HepG2 (cell line): ENCODE measurements around the gene EEFSEC.

Source experiments
- NRL ChIP-seq: sonication (generic); formaldehyde crosslinking; IDR thresholded peaks from 2 replicates; pipeline ENCODE4 v1.5.0; 2020; ENCODE audit warnings: missing genetic modification reagents, mild to moderate bottlenecking, moderate library complexity, borderline replicate concordance
- TCF12 ChIP-seq, 2 experiments: fragments of 450-650 bp in 1 of 2; sonication (generic) in 1 of 2; formaldehyde crosslinking in 1 of 2; IDR thresholded peaks; 2 replicates each; pipeline versions ENCODE4 v1.6.1 to v1.8.0; 2017 to 2022; ENCODE audit warnings: antibody characterized with exemption in 1 of 2, mild to moderate bottlenecking in 1 of 2, missing genetic modification reagents in 1 of 2, moderate library complexity in 1 of 2

DNA sequence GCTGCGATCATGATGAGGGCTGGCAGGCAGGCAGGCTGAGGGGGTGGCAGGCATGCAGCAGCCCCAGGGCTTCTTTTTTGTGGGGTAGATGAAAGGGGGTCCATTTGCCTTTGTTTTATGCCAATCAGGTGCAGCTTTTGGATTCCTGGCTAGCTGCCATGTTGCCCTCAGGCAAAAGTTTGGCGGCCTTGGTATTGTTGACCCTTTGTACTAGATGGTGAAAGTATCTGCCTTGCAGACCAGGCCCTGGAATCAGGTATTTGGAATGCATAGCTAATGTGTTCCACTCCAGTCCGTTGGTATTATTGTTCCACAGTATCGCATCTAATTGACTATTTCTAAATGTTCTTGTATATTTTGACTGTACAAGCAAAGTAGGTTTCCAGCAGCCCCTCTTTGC, 35.0 kb downstream of the EEFSEC start:
- TF ChIP-seq TCF12 (IDR thresholded peaks at IDR 0.05) (no peak), TCF12 (CRISPR knock-in tag; IDR thresholded peaks at IDR 0.05) (no peak), NRL (CRISPR knock-in tag) (no peak)
